Activated T-helper 2 cell treated with anti-CD3 and anti-CD28 coated beads, Interferon-gamma antibody, Interleukin-2, Interleukin-4, amounts not matched to agents 10 μg/mL and 5 μg/mL and 100 μg/mL, durations not matched to agents 14 hours and 24 hours and 36 hours (primary cell): Measurements from ENCODE around the gene MYO18A. TPM values are rescaled to one million over a fixed set of nuclear protein-coding genes. Genes with fewer than 3 reads are reported as not detected.
"Not testable (repeated sequence)": the region's sequence is repeated elsewhere in the genome, so short reads cannot be mapped to it uniquely, and the experiment has no call there.

ENCODE experiments used
- DNase-seq: peaks from one replicate; pipeline ENCODE4 v3.0.0; 2021; ENCODE audit warnings: low spot score
- H3K27ac Mint-ChIP-seq: one replicate; pipeline ENCODE4 v1.8.0; 2021; ENCODE audit warnings: mixed read lengths
- H3K27me3 Mint-ChIP-seq: one replicate; pipeline ENCODE4 v1.8.0; 2021; ENCODE audit warnings: low read depth, mixed read lengths
- H3K36me3 Mint-ChIP-seq: one replicate; pipeline ENCODE4 v1.8.0; 2021; ENCODE audit warnings: low read depth, mixed read lengths
- H3K4me1 Mint-ChIP-seq: one replicate; pipeline ENCODE4 v1.8.0; 2021; ENCODE audit warnings: low read depth, mixed read lengths
- H3K4me3 Mint-ChIP-seq: one replicate; pipeline ENCODE4 v1.8.0; 2021; ENCODE audit warnings: low read depth, mild to moderate bottlenecking, moderate library complexity, mixed read lengths
- H3K9me3 Mint-ChIP-seq: one replicate; pipeline ENCODE4 v1.8.0; 2021; ENCODE audit warnings: mixed read lengths
- intact Hi-C: fragments of 100-400 bp; cut with micrococcal nuclease; formaldehyde crosslinking; loops from one replicate; pipeline ENCODE4 v1.15.1; 2023
- total RNA-seq: library from RNA; stranded (reverse); gene quantifications from 2 replicates; pipeline ENCODE4 v1.2.3, GENCODE V29; 2022

MYO18A gene
- total RNA-seq, 1 donor from 2014 or later, result 49.5 TPM

GRCh38 chr17:29212094-29212631 lies 32.0 kb upstream of the MYO18A start:
- Mint-ChIP-seq H3K36me3 (no peaks in the 10 kb centered on the region), H3K4me3 (no peak overlapping the region), H3K27me3 (peaks cover 5% of the 10 kb centered on the region), H3K27ac (no peak overlapping the region), H3K9me3 (no peaks in the 10 kb centered on the region), H3K4me1 (no peaks in the 10 kb centered on the region)
- intact Hi-C loops, result no loop called here
- no peak for DNase-seq

- intact Hi-C loops, result no loop called here
- Mint-ChIP-seq H3K4me3 (no peak overlapping the region), H3K27me3 (peaks cover 2% of the 10 kb centered on the region), H3K9me3 (no peaks in the 10 kb centered on the region), H3K27ac (no peak overlapping the region), H3K4me1 (no peaks in the 10 kb centered on the region), H3K36me3 (no peaks in the 10 kb centered on the region)
- DNase-seq, result no peak
These were observed 30.7 kb upstream of the MYO18A start for GRCh38 chr17:29210879-29211278.

- intact Hi-C loops, result no loop called here
- no peak for DNase-seq
- Mint-ChIP-seq H3K27me3 (peaks cover 9% of the 10 kb centered on the region), H3K4me1 (no peaks in the 10 kb centered on the region), H3K4me3 (no peak overlapping the region), H3K27ac (no peak overlapping the region), H3K9me3 (no peaks in the 10 kb centered on the region), H3K36me3 (no peaks in the 10 kb centered on the region)
These were observed 28.9 kb upstream of the MYO18A start for GRCh38 chr17:29209073-29209472.

- Mint-ChIP-seq H3K27ac (no peak overlapping the region), H3K4me3 (no peak overlapping the region), H3K4me1 (no peaks in the 10 kb centered on the region), H3K36me3 (no peaks in the 10 kb centered on the region), H3K27me3 (peaks cover 15% of the 10 kb centered on the region), H3K9me3 (no peaks in the 10 kb centered on the region)
- DNase-seq, result no peak
- intact Hi-C loops, result no loop called here
These were observed 27.8 kb upstream of the MYO18A start for GRCh38 chr17:29207975-29208374.

GRCh38 chr17:29205047-29205446 lies 24.8 kb upstream of the MYO18A start:
- peaks cover 22% of the 10 kb centered on the region for H3K27me3 Mint-ChIP-seq
- H3K36me3 Mint-ChIP-seq, result no peaks in the 10 kb centered on the region
- H3K27ac Mint-ChIP-seq, result no peak overlapping the region
- no peak overlapping the region for H3K4me3 Mint-ChIP-seq
- no peak for DNase-seq
- no peaks in the 10 kb centered on the region for H3K4me1 Mint-ChIP-seq
- no peaks in the 10 kb centered on the region for H3K9me3 Mint-ChIP-seq
- intact Hi-C loops, result no loop called here

GRCh38 chr17:29204068-29204804 lies 24.0 kb upstream of the MYO18A start:
- H3K36me3 Mint-ChIP-seq, DNase-seq, intact Hi-C loops, H3K27ac Mint-ChIP-seq, H3K4me1 Mint-ChIP-seq, H3K4me3 Mint-ChIP-seq, H3K9me3 Mint-ChIP-seq: not testable (repeated sequence)
- H3K27me3 Mint-ChIP-seq, result peaks cover 22% of the 10 kb centered on the region

- Mint-ChIP-seq H3K9me3 (no peaks in the 10 kb centered on the region), H3K4me3 (no peak overlapping the region), H3K4me1 (no peaks in the 10 kb centered on the region), H3K27ac (no peak overlapping the region), H3K27me3 (peaks cover 16% of the 10 kb centered on the region), H3K36me3 (no peaks in the 10 kb centered on the region)
- intact Hi-C loops, result no loop called here
- no peak for DNase-seq
These were observed 17.5 kb upstream of the MYO18A start for GRCh38 chr17:29197516-29198272.

- Mint-ChIP-seq H3K36me3 (no peaks in the 10 kb centered on the region), H3K4me1 (no peaks in the 10 kb centered on the region), H3K27ac (no peak overlapping the region), H3K27me3 (peaks cover 20% of the 10 kb centered on the region), H3K9me3 (no peaks in the 10 kb centered on the region), H3K4me3 (no peak overlapping the region)
- DNase-seq, result no peak
- intact Hi-C loops, result no loop called here
These were observed 16.7 kb upstream of the MYO18A start for GRCh38 chr17:29196769-29197515.

GRCh38 chr17:29195465-29196081 lies 15.4 kb upstream of the MYO18A start:
- H3K4me1 Mint-ChIP-seq, result no peaks in the 10 kb centered on the region
- no peak for DNase-seq

GRCh38 chr17:29194669-29195068 lies 14.5 kb upstream of the MYO18A start:
- no peak for DNase-seq
- H3K4me1 Mint-ChIP-seq, result no peaks in the 10 kb centered on the region
- H3K9me3 Mint-ChIP-seq, result no peaks in the 10 kb centered on the region
- intact Hi-C loops, result no loop called here
- H3K36me3 Mint-ChIP-seq, result no peaks in the 10 kb centered on the region
- no peak overlapping the region for H3K4me3 Mint-ChIP-seq
- no peak overlapping the region for H3K27ac Mint-ChIP-seq
- H3K27me3 Mint-ChIP-seq, result peaks cover 21% of the 10 kb centered on the region

More at GRCh38 chr17:29195465-29196081, 15.4 kb upstream of the MYO18A start:
- Mint-ChIP-seq H3K36me3 (no peaks in the 10 kb centered on the region), H3K4me3 (no peak overlapping the region), H3K27ac (no peak overlapping the region), H3K27me3 (peaks cover 20% of the 10 kb centered on the region), H3K9me3 (no peaks in the 10 kb centered on the region)
- intact Hi-C loops, result no loop called here

GRCh38 chr17:29193146-29193545 lies 12.9 kb upstream of the MYO18A start:
- Mint-ChIP-seq H3K9me3 (no peaks in the 10 kb centered on the region), H3K27me3 (peaks cover 24% of the 10 kb centered on the region), H3K4me3 (no peak overlapping the region), H3K27ac (no peak overlapping the region), H3K36me3 (no peaks in the 10 kb centered on the region), H3K4me1 (no peaks in the 10 kb centered on the region)
- intact Hi-C loops, result no loop called here
- DNase-seq, result no peak

GRCh38 chr17:29190592-29191207 lies 10.5 kb upstream of the MYO18A start:
- intact Hi-C loops, result no loop called here
- H3K27me3 Mint-ChIP-seq, result peaks cover 19% of the 10 kb centered on the region
- H3K27ac Mint-ChIP-seq, result no peak overlapping the region
- no peaks in the 10 kb centered on the region for H3K4me1 Mint-ChIP-seq
- H3K36me3 Mint-ChIP-seq, result no peaks in the 10 kb centered on the region
- H3K9me3 Mint-ChIP-seq, result no peaks in the 10 kb centered on the region
- H3K4me3 Mint-ChIP-seq, result no peak overlapping the region
- DNase-seq, result no peak
